H9 (cell line): ENCODE data around the gene VCP. TPM values are rescaled to one million over a fixed set of nuclear protein-coding genes. Genes with fewer than 3 reads are reported as not detected.

Source experiments
- DNase-seq: peaks from one replicate; pipeline ENCODE4 v3.0.0-alpha.2; 2017
- H2AFZ ChIP-seq: one replicate; pipeline ENCODE4 v1.6.1; 2013; ENCODE audit warnings: mild to moderate bottlenecking, low read length, control low read depth, moderate library complexity
- H2AK5ac ChIP-seq: 2 replicates; pipeline ENCODE4 v1.6.1; 2013; ENCODE audit warnings: low read length, control low read depth, mixed read lengths; ENCODE audit not compliant: insufficient read length
- H2BK120ac ChIP-seq: one replicate; pipeline ENCODE4 v1.6.1; 2013; ENCODE audit warnings: low read depth, mild to moderate bottlenecking, low read length, control low read depth, inconsistent platforms; ENCODE audit not compliant: poor library complexity, severe bottlenecking
- H2BK12ac ChIP-seq: 2 replicates; pipeline ENCODE4 v1.6.1; 2013; ENCODE audit warnings: low read length, control low read depth, mixed read lengths, low read depth; ENCODE audit not compliant: insufficient read length
- H2BK15ac ChIP-seq: 2 replicates; pipeline ENCODE4 v1.6.1; 2013; ENCODE audit warnings: low read depth, low read length, control low read depth
- H2BK20ac ChIP-seq: one replicate; pipeline ENCODE4 v1.6.1; 2013; ENCODE audit warnings: low read depth, mild to moderate bottlenecking, low read length, control low read depth, inconsistent platforms; ENCODE audit not compliant: poor library complexity, severe bottlenecking
- H2BK5ac ChIP-seq: 2 replicates; pipeline ENCODE4 v1.6.1; 2013; ENCODE audit warnings: low read length, control low read depth, mixed read lengths; ENCODE audit not compliant: insufficient read length
- H3K14ac ChIP-seq: 2 replicates; pipeline ENCODE4 v1.6.1; 2013; ENCODE audit warnings: low read length, control low read depth; ENCODE audit not compliant: insufficient read depth
- H3K18ac ChIP-seq: 2 replicates; pipeline ENCODE4 v1.6.1; 2013; ENCODE audit warnings: low read depth, mild to moderate bottlenecking, mixed read lengths, low read length, control low read depth; ENCODE audit not compliant: insufficient read length
- H3K23ac ChIP-seq: 2 replicates; pipeline ENCODE4 v1.6.1; 2013; ENCODE audit warnings: low read length, control low read depth, mixed read lengths, low read depth; ENCODE audit not compliant: insufficient read length
- H3K23me2 ChIP-seq: 2 replicates; pipeline ENCODE4 v1.6.1; 2013; ENCODE audit warnings: low read depth, mild to moderate bottlenecking, mixed read lengths, low read length, control low read depth; ENCODE audit not compliant: insufficient read length, poor library complexity, severe bottlenecking
- H3K27ac ChIP-seq: 2 replicates; pipeline ENCODE4 v1.5.1; 2013; ENCODE audit warnings: low read length, control low read depth, mixed read lengths, low read depth; ENCODE audit not compliant: insufficient read length
- H3K27me3 ChIP-seq: 2 replicates; pipeline ENCODE4 v1.6.1; 2013; ENCODE audit warnings: low read length, control low read depth, inconsistent platforms; ENCODE audit not compliant: insufficient read depth
- H3K4ac ChIP-seq: 2 replicates; pipeline ENCODE4 v1.6.1; 2013; ENCODE audit warnings: low read depth, mild to moderate bottlenecking, control low read depth, inconsistent platforms, low read length, moderate library complexity
- H3K4me1 ChIP-seq: 2 replicates; pipeline ENCODE4 v1.6.1; 2013; ENCODE audit warnings: low read length, control low read depth, inconsistent platforms; ENCODE audit not compliant: insufficient read depth
- H3K4me2 ChIP-seq: 2 replicates; pipeline ENCODE4 v1.6.1; 2013; ENCODE audit warnings: low read length, control low read depth, mixed read lengths; ENCODE audit not compliant: insufficient read length, insufficient read depth
- H3K56ac ChIP-seq: 2 replicates; pipeline ENCODE4 v1.6.1; 2013; ENCODE audit warnings: low read depth, mild to moderate bottlenecking, mixed read lengths, low read length, control low read depth; ENCODE audit not compliant: insufficient read length
- H3K79me1 ChIP-seq: 2 replicates; pipeline ENCODE4 v1.6.1; 2013; ENCODE audit warnings: low read depth, mild to moderate bottlenecking, moderate library complexity, low read length, control low read depth, inconsistent platforms; ENCODE audit not compliant: insufficient read depth, poor library complexity, severe bottlenecking
- H3K79me2 ChIP-seq: 2 replicates; pipeline ENCODE4 v1.6.1; 2013; ENCODE audit warnings: low read length, control low read depth, inconsistent platforms; ENCODE audit not compliant: insufficient read depth
- H3K9ac ChIP-seq: 2 replicates; pipeline ENCODE4 v1.6.1; 2013; ENCODE audit warnings: low read length, control low read depth, mixed read lengths; ENCODE audit not compliant: insufficient read length; ENCODE audit errors: extremely low read depth
- H3K9me3 ChIP-seq: one replicate; pipeline ENCODE4 v1.6.1; 2013; ENCODE audit warnings: low read depth, low read length, inconsistent platforms; ENCODE audit not compliant: control insufficient read depth
- H3T11ph ChIP-seq: one replicate; pipeline ENCODE4 v1.6.1; 2013; ENCODE audit warnings: mild to moderate bottlenecking, low read length, control low read depth, inconsistent platforms
- H4K20me1 ChIP-seq: one replicate; pipeline ENCODE4 v1.6.1; 2013; ENCODE audit not compliant: control insufficient read depth, insufficient read length, insufficient read depth
- H4K5ac ChIP-seq: 2 replicates; pipeline ENCODE4 v1.6.1; 2013; ENCODE audit warnings: low read depth, mild to moderate bottlenecking, mixed read lengths, low read length, control low read depth; ENCODE audit not compliant: insufficient read length
- H4K8ac ChIP-seq: replicated peaks from 2 replicates; pipeline ENCODE4 v1.6.1; 2013; ENCODE audit warnings: low read length, control low read depth, mixed read lengths, low read depth; ENCODE audit not compliant: insufficient read length
- H4K91ac ChIP-seq: 2 replicates; pipeline ENCODE4 v1.6.1; 2013; ENCODE audit warnings: low read depth, mild to moderate bottlenecking, moderate library complexity, mixed read lengths, low read length, control low read depth; ENCODE audit not compliant: insufficient read length
- H3K27ac Mint-ChIP-seq, 3 experiments: 2 replicates in 2 of 3; 3 replicates in 1 of 3; pipeline ENCODE4 v1.8.0; 2020 to 2021; ENCODE audit warnings: mixed read lengths in 3 of 3, mild to moderate bottlenecking in 1 of 3, moderate library complexity in 1 of 3
- H3K27me3 Mint-ChIP-seq: 2 replicates; pipeline ENCODE4 v1.8.0; 2021; ENCODE audit warnings: low read depth, mild to moderate bottlenecking, moderate library complexity, mixed read lengths
- H3K36me3 Mint-ChIP-seq, 3 experiments: 2 replicates in 2 of 3; 3 replicates in 1 of 3; pipeline ENCODE4 v1.8.0; 2020 to 2021; ENCODE audit warnings: low read depth in 3 of 3, mixed read lengths in 3 of 3; ENCODE audit not compliant: insufficient read depth in 1 of 3
- H3K4me1 Mint-ChIP-seq, 2 experiments: 2 replicates each; pipeline ENCODE4 v1.8.0; 2020; ENCODE audit warnings: mixed read lengths in 2 of 2
- H3K4me3 Mint-ChIP-seq, 2 experiments: 2 replicates in 1 of 2; 3 replicates in 1 of 2; pipeline ENCODE4 v1.8.0; 2020 to 2021; ENCODE audit warnings: mild to moderate bottlenecking in 2 of 2, mixed read lengths in 2 of 2, moderate library complexity in 1 of 2
- H3K9me3 Mint-ChIP-seq, 2 experiments: 2 replicates in 1 of 2; 3 replicates in 1 of 2; pipeline ENCODE4 v1.8.0; 2020; ENCODE audit warnings: mild to moderate bottlenecking in 2 of 2, mixed read lengths in 2 of 2, moderate library complexity in 1 of 2
- WGBS: extraction: QIAGEN DNeasy Blood & Tissue Kit; methylation state at CpG from one replicate; pipeline ENCODE4 v1.1.7; 2013; ENCODE audit warnings: missing lambda C conversion rate, low lambda C conversion rate, mixed read lengths; ENCODE audit not compliant: insufficient read length; ENCODE audit errors: extremely low coverage; 5-methylcytosine and 5-hydroxymethylcytosine counted together
- total RNA-seq: library from RNA; stranded (reverse); gene quantifications from 2 replicates; pipeline ENCODE4 v1.2.1, GENCODE V29; 2021
- TF ChIP-seq, protein P1 (sequence below): fragments of 200-600 bp; sonication (generic); conservative IDR thresholded peaks from 3 replicates; pipeline ENCODE4 v1.8.0; 2021; ENCODE audit warnings: antibody characterized with exemption, mild to moderate bottlenecking

The VCP gene
- total RNA-seq, 1 experiment from 2014 or later, result 407 TPM

DNA sequence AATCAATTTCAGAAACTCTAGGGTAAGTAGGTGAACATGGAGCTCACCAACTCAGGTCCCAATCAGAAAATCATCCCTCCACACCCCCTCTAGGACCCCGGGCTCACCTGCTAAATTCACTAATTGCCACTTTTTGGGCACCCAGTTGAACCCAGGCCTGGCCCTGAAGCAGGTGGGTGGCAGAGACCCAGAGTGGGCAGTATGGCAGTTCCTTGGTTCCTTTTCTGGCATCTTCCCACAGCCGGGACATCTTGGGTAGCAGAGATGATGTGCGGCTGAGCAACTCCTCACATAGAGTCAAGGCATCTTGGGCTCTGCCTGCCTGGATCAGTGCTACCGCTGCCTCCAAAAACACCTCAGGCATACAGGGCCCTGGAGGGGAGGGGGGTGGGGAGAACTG lies 2.9 kb upstream of the VCP start:
- H3K23ac ChIP-seq, result no peak overlapping the region
- no peak overlapping the region for H3K9ac ChIP-seq
- TF ChIP-seq, protein P1, sequence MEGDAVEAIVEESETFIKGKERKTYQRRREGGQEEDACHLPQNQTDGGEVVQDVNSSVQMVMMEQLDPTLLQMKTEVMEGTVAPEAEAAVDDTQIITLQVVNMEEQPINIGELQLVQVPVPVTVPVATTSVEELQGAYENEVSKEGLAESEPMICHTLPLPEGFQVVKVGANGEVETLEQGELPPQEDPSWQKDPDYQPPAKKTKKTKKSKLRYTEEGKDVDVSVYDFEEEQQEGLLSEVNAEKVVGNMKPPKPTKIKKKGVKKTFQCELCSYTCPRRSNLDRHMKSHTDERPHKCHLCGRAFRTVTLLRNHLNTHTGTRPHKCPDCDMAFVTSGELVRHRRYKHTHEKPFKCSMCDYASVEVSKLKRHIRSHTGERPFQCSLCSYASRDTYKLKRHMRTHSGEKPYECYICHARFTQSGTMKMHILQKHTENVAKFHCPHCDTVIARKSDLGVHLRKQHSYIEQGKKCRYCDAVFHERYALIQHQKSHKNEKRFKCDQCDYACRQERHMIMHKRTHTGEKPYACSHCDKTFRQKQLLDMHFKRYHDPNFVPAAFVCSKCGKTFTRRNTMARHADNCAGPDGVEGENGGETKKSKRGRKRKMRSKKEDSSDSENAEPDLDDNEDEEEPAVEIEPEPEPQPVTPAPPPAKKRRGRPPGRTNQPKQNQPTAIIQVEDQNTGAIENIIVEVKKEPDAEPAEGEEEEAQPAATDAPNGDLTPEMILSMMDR, result no peak
- H2BK20ac ChIP-seq, result no peak overlapping the region
- peaks cover 26 to 28% of the 10 kb centered on the region in 2 experiments for H3K4me1 Mint-ChIP-seq
- H3K9me3 ChIP-seq, result no peaks in the 10 kb centered on the region
- H2BK12ac ChIP-seq, result no peak overlapping the region
- no peak overlapping the region for H3K14ac ChIP-seq
- H3K56ac ChIP-seq, result no peak overlapping the region
- H3K27me3 ChIP-seq, result no peaks in the 10 kb centered on the region
- H3K27ac ChIP-seq, result no peak overlapping the region
- H2AK5ac ChIP-seq, result no peak overlapping the region
- no peak overlapping the region for H3K27ac Mint-ChIP-seq
- H4K8ac ChIP-seq, result no peak overlapping the region
- H3K4me3 Mint-ChIP-seq, result no peak overlapping the region
- DNase-seq, result no peak
- peaks cover 7% of the 10 kb centered on the region for H3K79me1 ChIP-seq
- WGBS, result no CpG with 5 or more reads among the region's 4 CpGs
- H3K23me2 ChIP-seq, result peaks cover 17% of the 10 kb centered on the region
- no peaks in the 10 kb centered on the region; the same call in 1 of the 2 replicates for H3K27me3 Mint-ChIP-seq
- peaks cover 23% of the 10 kb centered on the region for H3K79me2 ChIP-seq
- H3K4me1 ChIP-seq, result peaks cover 7% of the 10 kb centered on the region; the same call in 1 of the 2 replicates
- H3K18ac ChIP-seq, result no peak overlapping the region
- no peaks in the 10 kb centered on the region for H4K20me1 ChIP-seq
- H3K4me2 ChIP-seq, result no peak overlapping the region
- no peak overlapping the region for H2BK120ac ChIP-seq
- no peaks in the 10 kb centered on the region for H3K9me3 Mint-ChIP-seq
- H3K36me3 Mint-ChIP-seq, result peaks cover 44 to 67% (median 63%) of the 10 kb centered on the region in 3 experiments
- no peak overlapping the region for H3T11ph ChIP-seq
- H2AFZ ChIP-seq, result no peak overlapping the region
- no peak overlapping the region for H2BK5ac ChIP-seq
- H4K5ac ChIP-seq, result no peak overlapping the region
- no peak overlapping the region for H2BK15ac ChIP-seq
- no peak overlapping the region for H4K91ac ChIP-seq
- H3K4ac ChIP-seq, result no peak overlapping the region
